Measurements from ENCODE around the gene ITK. TPM values are rescaled to one million over a fixed set of nuclear protein-coding genes. Genes with fewer than 3 reads are reported as not detected.

Gene ITK
- total RNA-seq, 1 experiment from 2014 or later = not detected

GRCh38 chr5:157186309-157187045 lies 5.8 kb downstream of the ITK start:
- Mint-ChIP-seq H3K4me3 (ENCODE audit: unreplicated experiment) (no peak overlapping the region), H3K4me1 (ENCODE audit: low read depth, unreplicated experiment) (no peaks in the 10 kb centered on the region), H3K27me3 (ENCODE audit: insufficient read depth, unreplicated experiment) (peaks cover 19% of the 10 kb centered on the region), H3K36me3 (ENCODE audit: insufficient read depth, unreplicated experiment) (no peaks in the 10 kb centered on the region), H3K9me3 (ENCODE audit: unreplicated experiment) (no peaks in the 10 kb centered on the region), H3K27ac (ENCODE audit: unreplicated experiment) (no peak overlapping the region)
- DNase-seq = no peak
- intact Hi-C loops (cut with micrococcal nuclease; ENCODE audit: unreplicated experiment) = no loop called here
- ChIA-PET POLR2A (no interaction called here), CTCF (no interaction called here)
- no peaks in the 10 kb centered on the region for H3K36me3 ChIP-seq (ENCODE audit: control insufficient read depth, insufficient read depth, low read length)
- no peaks in the 10 kb centered on the region for H3K27me3 ChIP-seq (replicated peaks; ENCODE audit: control insufficient read depth, insufficient read depth, low read length)
- H3K4me3 ChIP-seq (ENCODE audit: low read depth, low read length) = no peak overlapping the region
- BruUV-seq (replicated peaks) = no TSS peak
- H3K9me3 ChIP-seq = no peaks in the 10 kb centered on the region; the same call in 1 of the 2 replicates
- H3K4me1 ChIP-seq = no peaks in the 10 kb centered on the region
- no peak for TF ChIP-seq CTCF (IDR thresholded peaks at IDR 0.05; ENCODE audit: insufficient read depth in 1 of 2, low read depth in 1 of 2, low read length in 1 of 2, severe bottlenecking in 1 of 2, unreplicated experiment in 1 of 2)

GRCh38 chr5:157187046-157187754 lies 6.6 kb downstream of the ITK start:
- H3K27me3 ChIP-seq (replicated peaks; ENCODE audit: control insufficient read depth, insufficient read depth, low read length) = no peaks in the 10 kb centered on the region
- no peak overlapping the region for H3K4me3 Mint-ChIP-seq (ENCODE audit: unreplicated experiment)
- no peaks in the 10 kb centered on the region for H3K36me3 ChIP-seq (ENCODE audit: control insufficient read depth, insufficient read depth, low read length)
- H3K4me3 ChIP-seq (ENCODE audit: low read depth, low read length) = no peak overlapping the region
- CTCF ChIA-PET = no interaction called here
- DNase-seq = no peak
- POLR2A ChIA-PET = no interaction called here
- H3K27me3 Mint-ChIP-seq (ENCODE audit: insufficient read depth, unreplicated experiment) = peaks cover 15% of the 10 kb centered on the region
- no peaks in the 10 kb centered on the region for H3K36me3 Mint-ChIP-seq (ENCODE audit: insufficient read depth, unreplicated experiment)
- BruUV-seq (replicated peaks) = no TSS peak
- intact Hi-C loops (cut with micrococcal nuclease; ENCODE audit: unreplicated experiment) = no loop called here
- H3K27ac Mint-ChIP-seq (ENCODE audit: unreplicated experiment) = no peak overlapping the region
- TF ChIP-seq CTCF (IDR thresholded peaks at IDR 0.05; ENCODE audit: insufficient read depth in 1 of 2, low read depth in 1 of 2, low read length in 1 of 2, severe bottlenecking in 1 of 2, unreplicated experiment in 1 of 2) = no peak
- no peaks in the 10 kb centered on the region for H3K4me1 ChIP-seq
- H3K4me1 Mint-ChIP-seq (ENCODE audit: low read depth, unreplicated experiment) = no peaks in the 10 kb centered on the region
- no peaks in the 10 kb centered on the region; the same call in 1 of the 2 replicates for H3K9me3 ChIP-seq
- no peaks in the 10 kb centered on the region for H3K9me3 Mint-ChIP-seq (ENCODE audit: unreplicated experiment)

- POLR2A ChIA-PET = no interaction called here
- Histone ChIP-seq H3K27me3 (replicated peaks; ENCODE audit: control insufficient read depth, insufficient read depth, low read length) (no peaks in the 10 kb centered on the region), H3K36me3 (ENCODE audit: control insufficient read depth, insufficient read depth, low read length) (no peaks in the 10 kb centered on the region), H3K4me3 (ENCODE audit: low read depth, low read length) (no peak overlapping the region), H3K4me1 (no peaks in the 10 kb centered on the region), H3K9me3 (no peaks in the 10 kb centered on the region; the same call in 1 of the 2 replicates)
- Mint-ChIP-seq H3K9me3 (ENCODE audit: unreplicated experiment) (no peaks in the 10 kb centered on the region), H3K27me3 (ENCODE audit: insufficient read depth, unreplicated experiment) (peaks cover 14% of the 10 kb centered on the region), H3K36me3 (ENCODE audit: insufficient read depth, unreplicated experiment) (no peaks in the 10 kb centered on the region), H3K27ac (ENCODE audit: unreplicated experiment) (no peak overlapping the region), H3K4me1 (ENCODE audit: low read depth, unreplicated experiment) (no peaks in the 10 kb centered on the region), H3K4me3 (ENCODE audit: unreplicated experiment) (no peak overlapping the region)
- TF ChIP-seq CTCF (IDR thresholded peaks at IDR 0.05; ENCODE audit: insufficient read depth in 1 of 2, low read depth in 1 of 2, low read length in 1 of 2, severe bottlenecking in 1 of 2, unreplicated experiment in 1 of 2) = no peak
- intact Hi-C loops (cut with micrococcal nuclease; ENCODE audit: unreplicated experiment) = no loop called here
- CTCF ChIA-PET = no interaction called here
- DNase-seq = no peak
- BruUV-seq (replicated peaks) = no TSS peak
Observed at GRCh38 chr5:157188270-157188669, 7.6 kb downstream of the ITK start.
